Right lobe of liver (tissue), 6 donors: ENCODE measurements around the gene TBX4. TPM values are rescaled to one million over a fixed set of nuclear protein-coding genes. Genes with fewer than 3 reads are reported as not detected.

Source experiments
- ATAC-seq, 4 donors: fragments of 200-7000 bp; cut with Tn5 transposase; one replicate each; pipeline ENCODE4 v1.9.1; 2020; ENCODE audit warnings: mild to moderate bottlenecking in 4 of 4, moderate library complexity in 4 of 4
- DNase-seq, 3 donors: peaks; one replicate each; pipeline ENCODE4 v3.0.0-alpha.2; 2020
- H3K27ac ChIP-seq, 3 donors: fragments of 200-600 bp; one replicate each; pipeline ENCODE4 v1.8.0; 2022
- H3K27me3 ChIP-seq, 2 donors: fragments of 200-600 bp; one replicate each; pipeline ENCODE4 v1.8.0; 2022
- H3K36me3 ChIP-seq, 4 donors: fragments of 200-600 bp; sonication (generic) in 1 of 4; one replicate each; pipeline versions ENCODE4 v1.5.1 to v1.8.0; 2017 to 2022; ENCODE audit warnings: control low read depth in 1 of 4
- H3K4me1 ChIP-seq, 4 donors: fragments of 200-600 bp; sonication (generic) in 1 of 4; one replicate each; pipeline versions ENCODE4 v1.5.1 to v1.8.0; 2017 to 2022; ENCODE audit warnings: control low read depth in 1 of 4
- H3K4me3 ChIP-seq, 3 donors: fragments of 200-600 bp; one replicate each; pipeline ENCODE4 v1.8.0; 2022
- H3K9me3 ChIP-seq, 4 donors: fragments of 200-600 bp; sonication (generic) in 1 of 4; one replicate each; pipeline versions ENCODE4 v1.5.1 to v1.8.0; 2017 to 2022; ENCODE audit warnings: control low read depth in 1 of 4
- POLR2A ChIP-seq: fragments of 450-650 bp; IDR thresholded peaks from one replicate; pipeline ENCODE4 v1.6.1; 2017; ENCODE audit warnings: antibody characterized with exemption, mild to moderate bottlenecking
- WGBS: methylation state at CpG from one replicate; pipeline ENCODE4 v1.1.6; 2018; ENCODE audit warnings: low coverage, low lambda C conversion rate; ENCODE audit not compliant: insufficient coverage; ENCODE audit errors: missing lambda C conversion rate; 5-methylcytosine and 5-hydroxymethylcytosine counted together
- intact Hi-C, 2 donors: fragments of 100-400 bp; cut with DNase I; formaldehyde crosslinking; loops; one replicate each; pipeline versions ENCODE4 v1.11.2 to v1.14.1; 2022
- total RNA-seq, 6 experiments: library from RNA; depleted of rRNA in 2 of 6; stranded (reverse); fragments of >200 nt in 2 of 6; fragmentation: NEBNext Ultra II Directional in 3 of 6; extraction: Animal tissue kit (Norgen Biotek cat#: 25700) in 3 of 6; gene quantifications; one replicate each; pipeline versions ENCODE4 v1.1.0 to v1.2.4, GENCODE V29; 2016 to 2023
- TF ChIP-seq, protein P1 (sequence below), 4 donors: fragments of 200-600 bp in 3 of 4; fragments of 450-650 bp in 1 of 4; IDR thresholded peaks; one replicate each; pipeline versions ENCODE4 v1.5.1 to v1.8.0; 2016 to 2022; ENCODE audit warnings: antibody characterized with exemption in 4 of 4, mild to moderate bottlenecking in 2 of 4
- donor health status: DM: no; HTN: yes; CAD: no.
- donor health status: DM: no; HTN: no; CAD: no.
- donor health status: DM: no; HTN: no; CAD: no.
- donor health status: DM: no; HTN: yes; CAD: no.
- donor health status: DM: no; HTN: yes; CAD: no.

The TBX4 gene
- total RNA-seq, 6 experiments from 2014 or later, result not detected

DNA sequence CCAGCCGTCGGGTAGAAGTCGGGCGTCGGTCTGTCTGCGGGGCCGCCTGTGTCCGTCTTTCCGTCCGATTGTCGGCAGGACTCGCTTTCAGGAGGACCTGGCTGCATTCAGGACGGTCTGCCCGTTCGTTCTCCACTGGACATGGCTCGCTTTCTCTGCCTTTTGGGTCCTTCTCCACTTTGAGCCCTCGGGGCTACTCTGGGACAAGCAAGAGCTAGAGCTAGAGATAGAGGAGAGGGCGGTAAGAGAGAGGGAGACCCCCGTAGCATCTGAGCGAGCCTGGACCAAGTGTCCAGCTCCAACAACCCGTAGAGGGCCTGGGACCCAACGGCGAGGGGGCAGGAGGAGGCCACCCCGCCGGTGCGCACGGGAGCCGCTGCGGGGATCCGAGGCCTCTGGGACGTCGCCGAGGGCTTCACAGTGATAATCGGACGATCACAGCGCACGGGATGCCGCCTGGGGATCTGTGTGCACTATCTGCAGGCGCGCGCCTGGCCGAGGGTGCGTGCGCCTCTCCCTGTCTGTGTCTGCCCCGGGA, 4.5 kb downstream of the TBX4 start:
- ATAC-seq, result peak in 1 of 4 donors; percentile 14
- Histone ChIP-seq H3K9me3 (no peaks in the 10 kb centered on the region), H3K27me3 (peaks cover 25 to 46% of the 10 kb centered on the region in 2 donors), H3K4me3 (no peak overlapping the region), H3K36me3 (no peaks in the 10 kb centered on the region), H3K4me1 (peaks cover 0 to 18% (median 0%) of the 10 kb centered on the region in 4 donors), H3K27ac (no peak overlapping the region)
- DNase-seq, result no peak
- intact Hi-C loops, result no loop called here
- TF ChIP-seq, protein P1, sequence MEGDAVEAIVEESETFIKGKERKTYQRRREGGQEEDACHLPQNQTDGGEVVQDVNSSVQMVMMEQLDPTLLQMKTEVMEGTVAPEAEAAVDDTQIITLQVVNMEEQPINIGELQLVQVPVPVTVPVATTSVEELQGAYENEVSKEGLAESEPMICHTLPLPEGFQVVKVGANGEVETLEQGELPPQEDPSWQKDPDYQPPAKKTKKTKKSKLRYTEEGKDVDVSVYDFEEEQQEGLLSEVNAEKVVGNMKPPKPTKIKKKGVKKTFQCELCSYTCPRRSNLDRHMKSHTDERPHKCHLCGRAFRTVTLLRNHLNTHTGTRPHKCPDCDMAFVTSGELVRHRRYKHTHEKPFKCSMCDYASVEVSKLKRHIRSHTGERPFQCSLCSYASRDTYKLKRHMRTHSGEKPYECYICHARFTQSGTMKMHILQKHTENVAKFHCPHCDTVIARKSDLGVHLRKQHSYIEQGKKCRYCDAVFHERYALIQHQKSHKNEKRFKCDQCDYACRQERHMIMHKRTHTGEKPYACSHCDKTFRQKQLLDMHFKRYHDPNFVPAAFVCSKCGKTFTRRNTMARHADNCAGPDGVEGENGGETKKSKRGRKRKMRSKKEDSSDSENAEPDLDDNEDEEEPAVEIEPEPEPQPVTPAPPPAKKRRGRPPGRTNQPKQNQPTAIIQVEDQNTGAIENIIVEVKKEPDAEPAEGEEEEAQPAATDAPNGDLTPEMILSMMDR (IDR thresholded peaks at IDR 0.05), result no peak
- TF ChIP-seq POLR2A, result no peak
- 0% methylated on average over 1 of the region's 45 CpGs for WGBS

- Histone ChIP-seq H3K4me1 (peaks cover 0 to 12% (median 0%) of the 10 kb centered on the region in 4 donors), H3K9me3 (no peaks in the 10 kb centered on the region), H3K36me3 (no peaks in the 10 kb centered on the region), H3K4me3 (no peak overlapping the region), H3K27ac (no peak overlapping the region), H3K27me3 (peaks cover 19 to 39% of the 10 kb centered on the region in 2 donors)
- DNase-seq, result no peak
- WGBS, result 7% methylated on average over 13 of the region's 39 CpGs
- ATAC-seq, result no peak
- no peak for TF ChIP-seq POLR2A
- TF ChIP-seq, protein P1 (IDR thresholded peaks at IDR 0.05), result no peak
- intact Hi-C loops, result no loop called here
Observed at GRCh38 chr17:61457226-61457983, 5.2 kb downstream of the TBX4 start.

DNA sequence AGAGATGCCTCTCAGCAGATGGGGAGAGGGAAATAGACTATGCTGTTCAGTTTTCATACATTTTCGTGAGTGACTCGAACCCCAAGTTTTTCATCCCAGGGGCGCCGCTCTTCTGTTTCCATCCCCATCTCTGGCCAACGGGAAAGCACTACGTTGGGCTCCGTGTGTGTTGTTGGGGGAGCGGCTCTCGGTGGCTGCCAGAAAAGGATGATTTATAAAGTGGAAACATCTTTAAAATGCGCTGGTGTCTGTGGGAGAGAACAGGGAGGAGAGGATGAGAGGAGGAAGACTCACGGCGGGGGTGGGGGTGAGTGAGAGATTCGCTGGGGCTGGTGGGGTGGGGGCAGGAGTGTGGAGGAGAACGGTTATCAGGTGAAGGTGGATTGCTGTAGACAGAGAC, 5.8 kb downstream of the TBX4 start:
- DNase-seq (no peak), ATAC-seq (no peak)
- Histone ChIP-seq H3K4me1 (peaks cover 0 to 12% (median 0%) of the 10 kb centered on the region in 4 donors), H3K9me3 (no peaks in the 10 kb centered on the region), H3K4me3 (no peak overlapping the region), H3K36me3 (no peaks in the 10 kb centered on the region), H3K27me3 (peaks cover 17 to 35% of the 10 kb centered on the region in 2 donors), H3K27ac (no peak overlapping the region)
- WGBS, result 12% methylated on average over 13 of the region's 14 CpGs
- intact Hi-C loops, result no loop called here
- TF ChIP-seq, protein P1 (IDR thresholded peaks at IDR 0.05), result no peak
- no peak for TF ChIP-seq POLR2A

DNA sequence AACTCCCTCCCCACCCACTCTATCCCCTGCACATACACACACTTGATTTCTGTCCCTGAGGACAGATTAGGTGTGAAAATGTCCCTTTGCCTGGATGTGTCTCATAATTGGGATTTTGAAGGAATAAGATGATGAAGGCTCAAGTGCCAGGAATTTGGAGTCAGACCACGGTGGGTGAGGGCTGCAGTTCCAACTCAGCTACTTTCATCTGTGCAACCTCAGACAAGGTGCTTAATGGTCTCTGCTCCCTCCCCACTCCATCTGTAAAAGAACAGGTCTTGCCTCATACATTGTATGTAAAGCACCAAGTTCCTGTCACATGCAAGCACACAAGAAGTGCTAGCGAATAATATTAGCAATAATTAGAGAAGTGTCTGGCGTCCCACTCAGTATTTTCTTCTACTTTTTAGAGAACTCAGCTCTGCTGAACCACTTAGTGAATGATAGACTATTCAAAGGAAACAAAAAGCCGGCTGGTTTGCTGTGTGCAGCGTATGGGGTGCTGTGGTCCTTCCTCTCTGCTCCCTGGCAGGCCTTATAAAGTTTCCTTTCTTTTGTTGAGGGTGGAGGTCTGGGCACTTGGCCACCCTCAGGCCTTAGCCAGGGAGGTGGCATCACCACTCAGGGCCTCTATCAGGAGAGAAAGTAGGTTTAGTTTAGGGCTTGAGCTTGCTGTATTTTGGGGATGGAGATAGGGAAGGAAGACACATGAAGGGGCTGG, 6.4 kb downstream of the TBX4 start:
- H3K4me1 ChIP-seq, result peaks cover 0 to 12% (median 0%) of the 10 kb centered on the region in 4 donors
- H3K27me3 ChIP-seq, result peaks cover 17 to 37% of the 10 kb centered on the region in 2 donors
- TF ChIP-seq, protein P1 (IDR thresholded peaks at IDR 0.05), result no peak
- TF ChIP-seq POLR2A, result no peak
- DNase-seq, result no peak
- ATAC-seq, result no peak
- no peaks in the 10 kb centered on the region for H3K9me3 ChIP-seq
- H3K4me3 ChIP-seq, result no peak overlapping the region
- H3K27ac ChIP-seq, result no peak overlapping the region
- intact Hi-C loops, result no loop called here
- 40% methylated on average over 5 of the region's 5 CpGs for WGBS
- no peaks in the 10 kb centered on the region for H3K36me3 ChIP-seq
